CD4-positive, alpha-beta T cell (primary cell): ENCODE data around the gene BPIFA3. TPM values are rescaled to one million over a fixed set of nuclear protein-coding genes. Genes with fewer than 3 reads are reported as not detected.

Experiments used
- ATAC-seq: fragments of 200-7000 bp; cut with Tn5 transposase; one replicate; pipeline ENCODE4 v1.10.0; 2022; ENCODE audit warnings: mild to moderate bottlenecking; ENCODE audit not compliant: poor library complexity
- CTCF ChIA-PET: fragments of 350-600 bp; sonication (Branson Sonifier 250); formaldehyde crosslinking; loops from one replicate; lab custom pipeline; 2021; ENCODE audit warnings: antibody characterized with exemption, inconsistent platforms; lab: Charles Lee
- POLR2A ChIA-PET: fragments of 350-600 bp; sonication (Branson Sonifier 250); formaldehyde crosslinking; loops from one replicate; lab custom pipeline; 2021; ENCODE audit warnings: antibody characterized with exemption, inconsistent platforms; lab: Charles Lee
- DNase-seq, 14 experiments: peaks; one replicate each; pipeline ENCODE4 v3.0.0-alpha.2; 2013 to 2020; ENCODE audit warnings: mixed read lengths in 2 of 14
- H3K27ac ChIP-seq, 2 donors: one replicate each; pipeline versions ENCODE4 v1.5.1 to v1.7.0; 2013; ENCODE audit warnings: low read length in 2 of 2, low read depth in 1 of 2, mild to moderate bottlenecking in 1 of 2
- H3K27me3 ChIP-seq, 2 experiments: 1 replicate in 1 of 2; 2 replicates in 1 of 2; pipeline versions ENCODE4 v1.6.1 to v1.7.0; 2013; ENCODE audit warnings: low read length in 2 of 2, control low read depth in 1 of 2, mild to moderate bottlenecking in 1 of 2, moderate library complexity in 1 of 2; ENCODE audit not compliant: insufficient read depth in 2 of 2, control insufficient read depth in 1 of 2
- H3K36me3 ChIP-seq: one replicate; pipeline ENCODE4 v1.6.1; 2013; ENCODE audit warnings: low read length, control low read depth; ENCODE audit not compliant: insufficient read depth
- H3K4me1 ChIP-seq: one replicate; pipeline ENCODE4 v1.6.1; 2013; ENCODE audit warnings: low read length, control low read depth; ENCODE audit not compliant: insufficient read depth
- H3K4me3 ChIP-seq: one replicate; pipeline ENCODE4 v1.5.1; 2013; ENCODE audit warnings: mild to moderate bottlenecking, low read length, moderate library complexity
- H3K9me3 ChIP-seq, 2 experiments: 1 replicate in 1 of 2; 2 replicates in 1 of 2; pipeline versions ENCODE4 v1.6.1 to v1.7.0; 2013; ENCODE audit warnings: low read length in 2 of 2, mild to moderate bottlenecking in 2 of 2, control low read depth in 1 of 2, moderate library complexity in 1 of 2; ENCODE audit not compliant: control insufficient read depth in 1 of 2, insufficient read depth in 1 of 2
- H3K27ac Mint-ChIP-seq: one replicate; pipeline ENCODE4 v1.8.0; 2020; ENCODE audit warnings: mixed read lengths
- H3K27me3 Mint-ChIP-seq: one replicate; pipeline ENCODE4 v1.8.0; 2021; ENCODE audit warnings: mixed read lengths
- H3K36me3 Mint-ChIP-seq: one replicate; pipeline ENCODE4 v1.8.0; 2021; ENCODE audit warnings: low read depth, mixed read lengths
- H3K4me1 Mint-ChIP-seq: one replicate; pipeline ENCODE4 v1.8.0; 2021; ENCODE audit warnings: low read depth, mixed read lengths
- H3K4me3 Mint-ChIP-seq: one replicate; pipeline ENCODE4 v1.8.0; 2020; ENCODE audit warnings: mild to moderate bottlenecking, mixed read lengths
- H3K9me3 Mint-ChIP-seq: one replicate; pipeline ENCODE4 v1.8.0; 2020; ENCODE audit warnings: mixed read lengths
- CTCF ChIP-seq: fragments of 200-600 bp; IDR thresholded peaks from one replicate; pipeline ENCODE4 v1.8.0; 2022; ENCODE audit warnings: antibody characterized with exemption, mild to moderate bottlenecking
- intact Hi-C, 2 experiments: fragments of 100-400 bp; cut with DNase I in 1 of 2; cut with micrococcal nuclease in 1 of 2; formaldehyde crosslinking; loops; one replicate each; pipeline versions ENCODE4 v1.15.1 to v1.9.0; 2023 to 2025; cut with DNase I, micrococcal nuclease
- total RNA-seq, 174 experiments: library from RNA in 2 of 174; stranded (reverse) in 2 of 174; gene quantifications; one replicate each; pipeline ENCODE4 v1.2.3 and lab custom pipeline; 2021 to 2026

The BPIFA3 gene
- total RNA-seq, 2 experiments from 2014 or later = not detected

- no peak for ATAC-seq
- CTCF ChIA-PET = no interaction called here
Measured at GRCh38 chr20:33273117-33273851, 56.1 kb downstream of the BPIFA3 start.

DNA sequence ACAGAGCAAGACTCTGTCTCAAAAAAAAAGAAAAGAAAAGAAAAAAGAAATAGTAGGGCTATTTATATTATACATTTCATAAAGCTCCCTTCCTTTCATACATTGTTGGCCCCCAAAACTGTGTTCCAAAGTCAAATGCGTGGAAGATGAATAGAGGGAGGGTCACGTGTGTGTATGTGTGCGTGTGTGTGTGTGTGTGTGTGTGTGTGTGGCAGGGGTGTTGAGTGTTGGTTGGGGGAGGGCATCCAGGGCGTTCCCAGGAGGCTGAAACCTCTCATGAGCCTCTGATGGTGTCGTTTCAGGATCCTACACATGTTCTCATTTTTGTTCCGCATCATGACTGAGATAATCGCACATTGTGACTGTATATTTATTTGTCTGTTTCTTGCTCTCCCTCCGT lies 58.1 kb downstream of the BPIFA3 start:
- H3K36me3 Mint-ChIP-seq = no peaks in the 10 kb centered on the region
- H3K27ac Mint-ChIP-seq = no peak overlapping the region
- no peak for TF ChIP-seq CTCF
- no peaks in the 10 kb centered on the region for H3K9me3 ChIP-seq
- H3K27ac ChIP-seq = no peak overlapping the region
- CTCF ChIA-PET = no interaction called here
- no peaks in the 10 kb centered on the region for H3K4me1 ChIP-seq
- H3K9me3 Mint-ChIP-seq = no peaks in the 10 kb centered on the region
- peaks cover 10% of the 10 kb centered on the region for H3K27me3 Mint-ChIP-seq
- intact Hi-C loops = no loop called here
- no peaks in the 10 kb centered on the region for H3K36me3 ChIP-seq
- no peak for ATAC-seq
- H3K27me3 ChIP-seq = no peaks in the 10 kb centered on the region
- H3K4me3 Mint-ChIP-seq = no peak overlapping the region
- no peak for DNase-seq
- H3K4me3 ChIP-seq = no peak overlapping the region
- POLR2A ChIA-PET = no interaction called here
- no peaks in the 10 kb centered on the region for H3K4me1 Mint-ChIP-seq

More at GRCh38 chr20:33273117-33273851, 56.1 kb downstream of the BPIFA3 start:
- no peaks in the 10 kb centered on the region for H3K36me3 Mint-ChIP-seq
- no peaks in the 10 kb centered on the region for H3K4me1 Mint-ChIP-seq
- Histone ChIP-seq H3K9me3 (no peaks in the 10 kb centered on the region), H3K36me3 (no peaks in the 10 kb centered on the region), H3K27me3 (no peaks in the 10 kb centered on the region), H3K4me3 (no peak overlapping the region), H3K4me1 (no peaks in the 10 kb centered on the region), H3K27ac (no peak overlapping the region)
- H3K27ac Mint-ChIP-seq = no peak overlapping the region
- no peak for DNase-seq
- TF ChIP-seq CTCF = no peak
- H3K4me3 Mint-ChIP-seq = no peak overlapping the region
- POLR2A ChIA-PET = no interaction called here
- peaks cover 19% of the 10 kb centered on the region for H3K27me3 Mint-ChIP-seq
- intact Hi-C loops = no loop called here
- H3K9me3 Mint-ChIP-seq = no peaks in the 10 kb centered on the region

DNA sequence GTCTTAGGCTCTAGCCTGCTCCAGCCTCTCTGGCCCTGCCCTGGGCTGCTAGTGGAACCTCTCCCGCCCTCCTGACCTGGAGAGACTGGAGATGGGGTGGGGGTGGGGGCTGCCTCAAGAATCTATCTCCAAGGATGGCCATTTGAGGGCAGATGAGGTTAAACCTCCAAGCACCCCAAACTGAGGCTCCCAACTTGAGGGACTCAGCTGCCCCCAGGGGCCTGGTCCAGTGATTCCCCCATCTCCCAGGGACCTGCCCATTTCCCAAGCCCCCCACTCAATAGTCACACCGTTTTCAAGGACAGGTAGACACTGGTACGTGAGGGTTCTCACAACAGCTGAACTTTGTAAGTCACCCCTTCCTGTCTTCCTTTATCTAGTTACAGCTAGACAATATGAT lies 58.7 kb downstream of the BPIFA3 start:
- DNase-seq = no peak
- Mint-ChIP-seq H3K27ac (no peak overlapping the region), H3K36me3 (no peaks in the 10 kb centered on the region), H3K4me3 (no peak overlapping the region), H3K27me3 (peaks cover 10% of the 10 kb centered on the region), H3K4me1 (no peaks in the 10 kb centered on the region), H3K9me3 (no peaks in the 10 kb centered on the region)
- Histone ChIP-seq H3K4me3 (no peak overlapping the region), H3K4me1 (no peaks in the 10 kb centered on the region), H3K9me3 (no peaks in the 10 kb centered on the region), H3K36me3 (no peaks in the 10 kb centered on the region), H3K27me3 (no peaks in the 10 kb centered on the region), H3K27ac (no peak overlapping the region)
- ATAC-seq = no peak
- ChIA-PET POLR2A (no interaction called here), CTCF (no interaction called here)
- TF ChIP-seq CTCF = no peak
- intact Hi-C loops = no loop called here
